Naive thymus-derived CD8-positive, alpha-beta T cell (primary cell): ENCODE data around the gene ARHGAP6. TPM values are rescaled to one million over a fixed set of nuclear protein-coding genes. Genes with fewer than 3 reads are reported as not detected.

Source experiments
- ATAC-seq, 2 donors: fragments of 150-1000 bp; cut with Tn5 transposase in 1 of 2; sonication (Bioruptor Pico), chemical (Tn5 transposase) in 1 of 2; 1 replicate in 1 of 2; 2 replicates in 1 of 2; pipeline ENCODE4 v1.10.0; 2021; ENCODE audit warnings: mild to moderate bottlenecking in 2 of 2, moderate library complexity in 2 of 2
- POLR2A ChIA-PET: fragments of 350-600 bp; sonication (Branson Sonifier 250); formaldehyde crosslinking; loops from one replicate; lab custom pipeline; 2021; ENCODE audit warnings: antibody characterized with exemption; lab: Charles Lee
- DNase-seq, 10 donors: peaks; one replicate each; pipeline versions ENCODE4 v3.0.0 to v3.0.0-alpha.2; 2020 to 2022
- H3K27ac Mint-ChIP-seq, 10 donors: one replicate each; pipeline ENCODE4 v1.8.0; 2020 to 2022; ENCODE audit warnings: mild to moderate bottlenecking in 10 of 10, mixed read lengths in 10 of 10, moderate library complexity in 4 of 10, inconsistent platforms in 1 of 10
- H3K27me3 Mint-ChIP-seq, 5 donors: one replicate each; pipeline ENCODE4 v1.8.0; 2021 to 2022; ENCODE audit warnings: mixed read lengths in 5 of 5
- H3K36me3 Mint-ChIP-seq, 3 donors: one replicate each; pipeline ENCODE4 v1.8.0; 2020 to 2022; ENCODE audit warnings: mixed read lengths in 3 of 3, mild to moderate bottlenecking in 2 of 3, inconsistent platforms in 1 of 3
- H3K4me1 Mint-ChIP-seq, 4 donors: one replicate each; pipeline ENCODE4 v1.8.0; 2021 to 2022; ENCODE audit warnings: mixed read lengths in 4 of 4
- H3K4me3 Mint-ChIP-seq, 10 donors: one replicate each; pipeline ENCODE4 v1.8.0; 2020 to 2022; ENCODE audit warnings: mild to moderate bottlenecking in 10 of 10, mixed read lengths in 10 of 10, moderate library complexity in 6 of 10, inconsistent platforms in 1 of 10
- H3K9me3 Mint-ChIP-seq, 9 donors: one replicate each; pipeline ENCODE4 v1.8.0; 2020 to 2022; ENCODE audit warnings: mixed read lengths in 9 of 9, mild to moderate bottlenecking in 3 of 9, inconsistent platforms in 1 of 9, moderate library complexity in 1 of 9
- polyA plus RNA-seq, 3 donors: library from polyadenylated mRNA; unstranded; fragments of 300-500 nt; fragmentation: Illumina TruSeq; gene quantifications; one replicate each; pipeline ENCODE4 v1.2.3, GENCODE V29; 2021
- total RNA-seq, 8 experiments: library from RNA in 2 of 8; stranded (reverse) in 2 of 8; gene quantifications; one replicate each; pipeline ENCODE4 v1.2.3 and lab custom pipeline; 2021 to 2026

The ARHGAP6 gene
- total and polyA plus RNA-seq, 5 experiments from 2014 or later = 0.22 TPM; not detected in 4

- ATAC-seq (no peak), DNase-seq (no peak)
- Mint-ChIP-seq H3K4me1 (peaks cover 0 to 1% (median 0%) of the 10 kb centered on the region in 4 donors), H3K9me3 (peaks cover 0 to 4% (median 0%) of the 10 kb centered on the region in 9 donors), H3K27me3 (peaks cover 3 to 17% (median 9%) of the 10 kb centered on the region in 5 donors), H3K36me3 (peaks cover 0 to 6% (median 0%) of the 10 kb centered on the region in 3 donors), H3K4me3 (no peak overlapping the region), H3K27ac (no peak overlapping the region)
- POLR2A ChIA-PET = no interaction called here
Observed at GRCh38 chrX:11421805-11422524, 243.8 kb downstream of the ARHGAP6 start.

- ATAC-seq (no peak), DNase-seq (no peak)
- POLR2A ChIA-PET = no interaction called here
- H3K4me3 Mint-ChIP-seq = no peak overlapping the region
- no peak overlapping the region for H3K27ac Mint-ChIP-seq
- H3K4me1 Mint-ChIP-seq = no peaks in the 10 kb centered on the region
- peaks cover 0 to 10% (median 6%) of the 10 kb centered on the region in 5 donors for H3K27me3 Mint-ChIP-seq
- H3K9me3 Mint-ChIP-seq = peaks cover 0 to 4% (median 0%) of the 10 kb centered on the region in 9 donors
- H3K36me3 Mint-ChIP-seq = no peaks in the 10 kb centered on the region
Observed at GRCh38 chrX:11420851-11421250, 244.9 kb downstream of the ARHGAP6 start.

GRCh38 chrX:11419102-11419501 lies 246.6 kb downstream of the ARHGAP6 start:
- POLR2A ChIA-PET = no interaction called here
- ATAC-seq (no peak), DNase-seq (no peak)
- Mint-ChIP-seq H3K27ac (no peak overlapping the region), H3K27me3 (peaks cover 0 to 10% (median 2%) of the 10 kb centered on the region in 5 donors), H3K4me1 (no peaks in the 10 kb centered on the region), H3K4me3 (no peak overlapping the region), H3K9me3 (peaks cover 0 to 2% (median 0%) of the 10 kb centered on the region in 9 donors), H3K36me3 (no peaks in the 10 kb centered on the region)

GRCh38 chrX:11416600-11416999 lies 249.1 kb downstream of the ARHGAP6 start:
- ATAC-seq (no peak), DNase-seq (no peak)
- Mint-ChIP-seq H3K9me3 (peaks cover 0 to 4% (median 0%) of the 10 kb centered on the region in 9 donors), H3K27ac (no peak overlapping the region), H3K27me3 (peaks cover 0 to 4% (median 0%) of the 10 kb centered on the region in 5 donors), H3K4me3 (no peak overlapping the region), H3K36me3 (no peaks in the 10 kb centered on the region), H3K4me1 (no peaks in the 10 kb centered on the region)
- POLR2A ChIA-PET = no interaction called here

GRCh38 chrX:11414091-11414490 lies 251.6 kb downstream of the ARHGAP6 start:
- H3K4me1 Mint-ChIP-seq = no peaks in the 10 kb centered on the region
- H3K9me3 Mint-ChIP-seq = peaks cover 0 to 4% (median 0%) of the 10 kb centered on the region in 9 donors
- no peak for ATAC-seq
- H3K36me3 Mint-ChIP-seq = no peaks in the 10 kb centered on the region
- DNase-seq = no peak
- H3K27me3 Mint-ChIP-seq = peaks cover 0 to 6% (median 2%) of the 10 kb centered on the region in 5 donors
- no peak overlapping the region for H3K27ac Mint-ChIP-seq
- POLR2A ChIA-PET = no interaction called here
- H3K4me3 Mint-ChIP-seq = no peak overlapping the region

GRCh38 chrX:11412715-11413623 lies 252.8 kb downstream of the ARHGAP6 start:
- no peak for DNase-seq
- H3K4me1 Mint-ChIP-seq = no peaks in the 10 kb centered on the region
- peaks cover 0 to 8% (median 0%) of the 10 kb centered on the region in 9 donors for H3K9me3 Mint-ChIP-seq
- POLR2A ChIA-PET = no interaction called here
- no peak overlapping the region for H3K27ac Mint-ChIP-seq
- no peak overlapping the region for H3K4me3 Mint-ChIP-seq
- H3K27me3 Mint-ChIP-seq = peaks cover 0 to 6% (median 4%) of the 10 kb centered on the region in 5 donors
- ATAC-seq = no peak
- no peaks in the 10 kb centered on the region for H3K36me3 Mint-ChIP-seq

GRCh38 chrX:11409957-11410356 lies 255.8 kb downstream of the ARHGAP6 start:
- Mint-ChIP-seq H3K4me3 (no peak overlapping the region), H3K4me1 (no peaks in the 10 kb centered on the region), H3K27me3 (peaks cover 0 to 6% (median 1%) of the 10 kb centered on the region in 5 donors), H3K27ac (no peak overlapping the region), H3K36me3 (no peaks in the 10 kb centered on the region), H3K9me3 (peaks cover 0 to 6% (median 0%) of the 10 kb centered on the region in 9 donors)
- DNase-seq (no peak), ATAC-seq (no peak)
- POLR2A ChIA-PET = no interaction called here

GRCh38 chrX:11408783-11409182 lies 256.9 kb downstream of the ARHGAP6 start:
- Mint-ChIP-seq H3K27me3 (peaks cover 0 to 6% (median 1%) of the 10 kb centered on the region in 5 donors), H3K36me3 (no peaks in the 10 kb centered on the region), H3K4me1 (no peaks in the 10 kb centered on the region), H3K9me3 (peaks cover 0 to 6% (median 0%) of the 10 kb centered on the region in 9 donors), H3K27ac (no peak overlapping the region), H3K4me3 (no peak overlapping the region)
- POLR2A ChIA-PET = no interaction called here
- ATAC-seq = no peak
- no peak for DNase-seq

GRCh38 chrX:11408109-11408405 lies 257.7 kb downstream of the ARHGAP6 start:
- POLR2A ChIA-PET = no interaction called here
- DNase-seq (no peak), ATAC-seq (no peak)
- peaks cover 0 to 6% (median 1%) of the 10 kb centered on the region in 5 donors for H3K27me3 Mint-ChIP-seq
- no peak overlapping the region for H3K27ac Mint-ChIP-seq
- H3K4me3 Mint-ChIP-seq = no peak overlapping the region
- H3K9me3 Mint-ChIP-seq = peaks cover 0 to 6% (median 0%) of the 10 kb centered on the region in 9 donors
- no peaks in the 10 kb centered on the region for H3K4me1 Mint-ChIP-seq
- no peaks in the 10 kb centered on the region for H3K36me3 Mint-ChIP-seq

- H3K36me3 Mint-ChIP-seq = no peaks in the 10 kb centered on the region
- H3K27me3 Mint-ChIP-seq = peaks cover 0 to 6% (median 1%) of the 10 kb centered on the region in 5 donors
Observed at GRCh38 chrX:11407331-11408108, 258.2 kb downstream of the ARHGAP6 start.

GRCh38 chrX:11406109-11406765 lies 259.5 kb downstream of the ARHGAP6 start:
- DNase-seq (no peak), ATAC-seq (no peak)
- Mint-ChIP-seq H3K4me1 (no peaks in the 10 kb centered on the region), H3K27me3 (peaks cover 0 to 6% (median 0%) of the 10 kb centered on the region in 5 donors), H3K27ac (no peak overlapping the region), H3K9me3 (peaks cover 0 to 6% (median 0%) of the 10 kb centered on the region in 9 donors), H3K4me3 (no peak overlapping the region), H3K36me3 (no peaks in the 10 kb centered on the region)
- POLR2A ChIA-PET = no interaction called here

More at GRCh38 chrX:11407331-11408108, 258.2 kb downstream of the ARHGAP6 start:
- no peak for DNase-seq
- peaks cover 0 to 6% (median 0%) of the 10 kb centered on the region in 9 donors for H3K9me3 Mint-ChIP-seq
- H3K4me3 Mint-ChIP-seq = no peak overlapping the region
- no peak for ATAC-seq
- H3K27ac Mint-ChIP-seq = no peak overlapping the region
- POLR2A ChIA-PET = no interaction called here
- no peaks in the 10 kb centered on the region for H3K4me1 Mint-ChIP-seq

GRCh38 chrX:11403631-11404030 lies 262.1 kb downstream of the ARHGAP6 start:
- ATAC-seq (no peak), DNase-seq (no peak)
- H3K27ac Mint-ChIP-seq = no peak overlapping the region
- no peaks in the 10 kb centered on the region for H3K36me3 Mint-ChIP-seq
- POLR2A ChIA-PET = no interaction called here
- no peaks in the 10 kb centered on the region for H3K4me1 Mint-ChIP-seq
- no peak overlapping the region for H3K4me3 Mint-ChIP-seq
- no peaks in the 10 kb centered on the region for H3K27me3 Mint-ChIP-seq
- H3K9me3 Mint-ChIP-seq = peaks cover 0 to 2% (median 0%) of the 10 kb centered on the region in 9 donors
